Activated T-helper 2 cell treated with anti-CD3 and anti-CD28 coated beads, Interferon-gamma antibody, Interleukin-2, Interleukin-4, amounts not matched to agents 10 μg/mL and 5 μg/mL and 100 μg/mL, durations not matched to agents 14 hours and 24 hours and 36 hours (primary cell): ENCODE data around the gene CSK. TPM values are rescaled to one million over a fixed set of nuclear protein-coding genes. Genes with fewer than 3 reads are reported as not detected.
A peak's percentile ranks its signal among the peaks of the same experiment; 100 is the strongest.
"Not testable (repeated sequence)": the region's sequence is repeated elsewhere in the genome, so short reads cannot be mapped to it uniquely, and the experiment has no call there.

Experiments
- DNase-seq: peaks from one replicate; pipeline ENCODE4 v3.0.0; 2021; ENCODE audit warnings: low spot score
- H3K27ac Mint-ChIP-seq: one replicate; pipeline ENCODE4 v1.8.0; 2021; ENCODE audit warnings: mixed read lengths
- H3K27me3 Mint-ChIP-seq: one replicate; pipeline ENCODE4 v1.8.0; 2021; ENCODE audit warnings: low read depth, mixed read lengths
- H3K36me3 Mint-ChIP-seq: one replicate; pipeline ENCODE4 v1.8.0; 2021; ENCODE audit warnings: low read depth, mixed read lengths
- H3K4me1 Mint-ChIP-seq: one replicate; pipeline ENCODE4 v1.8.0; 2021; ENCODE audit warnings: low read depth, mixed read lengths
- H3K4me3 Mint-ChIP-seq: one replicate; pipeline ENCODE4 v1.8.0; 2021; ENCODE audit warnings: low read depth, mild to moderate bottlenecking, moderate library complexity, mixed read lengths
- H3K9me3 Mint-ChIP-seq: one replicate; pipeline ENCODE4 v1.8.0; 2021; ENCODE audit warnings: mixed read lengths
- intact Hi-C: fragments of 100-400 bp; cut with micrococcal nuclease; formaldehyde crosslinking; loops from one replicate; pipeline ENCODE4 v1.15.1; 2023
- total RNA-seq: library from RNA; stranded (reverse); gene quantifications from 2 replicates; pipeline ENCODE4 v1.2.3, GENCODE V29; 2022

Gene CSK
- total RNA-seq, 1 donor from 2014 or later, result 266 TPM

- peaks cover 59% of the 10 kb centered on the region for H3K36me3 Mint-ChIP-seq
These were observed 3.5 kb downstream of the CSK start for GRCh38 chr15:74785194-74786032.

GRCh38 chr15:74786081-74786480 lies 4.2 kb downstream of the CSK start:
- not testable (repeated sequence) for DNase-seq, H3K27me3 Mint-ChIP-seq, H3K9me3 Mint-ChIP-seq
- H3K27ac Mint-ChIP-seq, result peak overlapping the region; percentile 94
- H3K4me3 Mint-ChIP-seq, result peak overlapping the region; percentile 92
- peaks cover 66% of the 10 kb centered on the region for H3K36me3 Mint-ChIP-seq
- intact Hi-C loops, result loop anchor here (5.0 to 10.0 kb wide), 6 partner anchors 151 to 839 kb away; partner anchors contain the start of genes ARID3B, COX5A, PML and RPP25
- peaks cover 57% of the 10 kb centered on the region for H3K4me1 Mint-ChIP-seq

More at GRCh38 chr15:74785194-74786032, 3.5 kb downstream of the CSK start:
- no peaks in the 10 kb centered on the region for H3K9me3 Mint-ChIP-seq
- peak overlapping the region; percentile 94 for H3K27ac Mint-ChIP-seq
- H3K27me3 Mint-ChIP-seq, result no peaks in the 10 kb centered on the region
- intact Hi-C loops, result loop anchor here (5.0 to 10.0 kb wide), 6 partner anchors 152 to 839 kb away; partner anchors contain the start of genes ARID3B, COX5A, PML and RPP25
- H3K4me3 Mint-ChIP-seq, result peak overlapping the region; percentile 92
- peak; percentile 58 for DNase-seq
- peaks cover 58% of the 10 kb centered on the region for H3K4me1 Mint-ChIP-seq

GRCh38 chr15:74786551-74787165 lies 4.8 kb downstream of the CSK start:
- no peaks in the 10 kb centered on the region for H3K27me3 Mint-ChIP-seq
- peak overlapping the region; percentile 97 for H3K27ac Mint-ChIP-seq
- intact Hi-C loops, result loop anchor here (5.0 to 10.0 kb wide), 6 partner anchors 151 to 838 kb away; partner anchors contain the start of genes ARID3B, COX5A, PML and RPP25
- peaks cover 71% of the 10 kb centered on the region for H3K36me3 Mint-ChIP-seq
- H3K4me1 Mint-ChIP-seq, result peaks cover 57% of the 10 kb centered on the region
- DNase-seq, result no peak
- no peaks in the 10 kb centered on the region for H3K9me3 Mint-ChIP-seq
- peak overlapping the region; percentile 92 for H3K4me3 Mint-ChIP-seq

GRCh38 chr15:74787251-74788041 lies 5.6 kb downstream of the CSK start:
- intact Hi-C loops, result loop anchor here (1.0 to 10.0 kb wide), 8 partner anchors 7 to 837 kb away; partner anchors contain the start of genes ARID3B, COX5A, PML and RPP25
- H3K4me3 Mint-ChIP-seq, result peak overlapping the region; percentile 92
- no peaks in the 10 kb centered on the region for H3K9me3 Mint-ChIP-seq
- peak; percentile 91 for DNase-seq
- no peaks in the 10 kb centered on the region for H3K27me3 Mint-ChIP-seq
- peaks cover 77% of the 10 kb centered on the region for H3K36me3 Mint-ChIP-seq
- H3K4me1 Mint-ChIP-seq, result peaks cover 65% of the 10 kb centered on the region
- H3K27ac Mint-ChIP-seq, result peak overlapping the region; percentile 97

GRCh38 chr15:74788042-74788682 lies 6.3 kb downstream of the CSK start:
- no peaks in the 10 kb centered on the region for H3K9me3 Mint-ChIP-seq
- intact Hi-C loops, result loop anchor here (1.0 to 10.0 kb wide), 8 partner anchors 8 to 837 kb away; partner anchors contain the start of genes ARID3B, COX5A, PML and RPP25
- H3K36me3 Mint-ChIP-seq, result peaks cover 71% of the 10 kb centered on the region
- peak overlapping the region; percentile 92 for H3K4me3 Mint-ChIP-seq
- no peak for DNase-seq
- peaks cover 71% of the 10 kb centered on the region for H3K4me1 Mint-ChIP-seq
- H3K27me3 Mint-ChIP-seq, result no peaks in the 10 kb centered on the region
- peak overlapping the region; percentile 97 for H3K27ac Mint-ChIP-seq

- peak; percentile 65 for DNase-seq
- peak overlapping the region; percentile 97 for H3K27ac Mint-ChIP-seq
- intact Hi-C loops, result loop anchor here (1.0 to 10.0 kb wide), 8 partner anchors 8 to 836 kb away; partner anchors contain the start of genes ARID3B, COX5A, PML and RPP25
- H3K4me1 Mint-ChIP-seq, result peaks cover 76% of the 10 kb centered on the region
- peak overlapping the region; percentile 92 for H3K4me3 Mint-ChIP-seq
- peaks cover 66% of the 10 kb centered on the region for H3K36me3 Mint-ChIP-seq
- H3K9me3 Mint-ChIP-seq, result no peaks in the 10 kb centered on the region
- H3K27me3 Mint-ChIP-seq, result no peaks in the 10 kb centered on the region
These were observed 6.8 kb downstream of the CSK start for GRCh38 chr15:74788683-74789151.

- peaks cover 76% of the 10 kb centered on the region for H3K4me1 Mint-ChIP-seq
- no peaks in the 10 kb centered on the region for H3K27me3 Mint-ChIP-seq
- H3K27ac Mint-ChIP-seq, result peak overlapping the region; percentile 97
- intact Hi-C loops, result loop anchor here (2.0 to 10.0 kb wide), 7 partner anchors 56 to 836 kb away; partner anchors contain the start of genes ARID3B, COX5A, PML and RPP25
- H3K4me3 Mint-ChIP-seq, result peak overlapping the region; percentile 92
- DNase-seq, result no peak
- peaks cover 63% of the 10 kb centered on the region for H3K36me3 Mint-ChIP-seq
- H3K9me3 Mint-ChIP-seq, result no peaks in the 10 kb centered on the region
These were observed 7.3 kb downstream of the CSK start for GRCh38 chr15:74789171-74789631.

GRCh38 chr15:74789741-74790079 lies 7.8 kb downstream of the CSK start:
- peaks cover 61% of the 10 kb centered on the region for H3K36me3 Mint-ChIP-seq
- H3K27ac Mint-ChIP-seq, result peak overlapping the region; percentile 97
- DNase-seq, result no peak
- H3K9me3 Mint-ChIP-seq, result no peaks in the 10 kb centered on the region
- peaks cover 77% of the 10 kb centered on the region for H3K4me1 Mint-ChIP-seq
- H3K27me3 Mint-ChIP-seq, result no peaks in the 10 kb centered on the region
- intact Hi-C loops, result loop anchor here (2.0 to 10.0 kb wide), 7 partner anchors 55 to 835 kb away; partner anchors contain the start of genes ARID3B, COX5A, PML and RPP25
- peak overlapping the region; percentile 92 for H3K4me3 Mint-ChIP-seq

GRCh38 chr15:74790080-74790916 lies 8.4 kb downstream of the CSK start:
- Mint-ChIP-seq H3K4me3 (peak overlapping the region; percentile 92), H3K9me3 (no peaks in the 10 kb centered on the region), H3K27ac (peak overlapping the region; percentile 97), H3K27me3 (no peaks in the 10 kb centered on the region), H3K36me3 (peaks cover 61% of the 10 kb centered on the region), H3K4me1 (peaks cover 78% of the 10 kb centered on the region)
- DNase-seq, result no peak
- intact Hi-C loops, result no loop called here

- H3K4me3 Mint-ChIP-seq, result peak overlapping the region; percentile 28
- peak overlapping the region; percentile 84 for H3K27ac Mint-ChIP-seq
- H3K36me3 Mint-ChIP-seq, result peaks cover 59% of the 10 kb centered on the region
- no peak for DNase-seq
- H3K9me3 Mint-ChIP-seq, result no peaks in the 10 kb centered on the region
- peaks cover 76% of the 10 kb centered on the region for H3K4me1 Mint-ChIP-seq
- intact Hi-C loops, result no loop called here
- H3K27me3 Mint-ChIP-seq, result no peaks in the 10 kb centered on the region
These were observed 9.1 kb downstream of the CSK start for GRCh38 chr15:74791007-74791406.

- DNase-seq, result no peak
- intact Hi-C loops, result no loop called here
- Mint-ChIP-seq H3K36me3 (peaks cover 60% of the 10 kb centered on the region), H3K27me3 (no peaks in the 10 kb centered on the region), H3K9me3 (no peaks in the 10 kb centered on the region), H3K27ac (peak overlapping the region; percentile 84), H3K4me3 (peak overlapping the region; percentile 59), H3K4me1 (peaks cover 78% of the 10 kb centered on the region)
These were observed 9.8 kb downstream of the CSK start for GRCh38 chr15:74791667-74792066.
